ENCODE data around the gene AMPD3.

GRCh38 chr11:10520562-10520961 is 65.5 kb downstream of the AMPD3 start:
- TF ChIP-seq POLR2A (IDR thresholded peaks at IDR 0.05) (no peak), CTCF (IDR thresholded peaks at IDR 0.05 in 4 of 5, conservative IDR thresholded peaks at IDR 0.05 in 1 of 5) (no peak)
